H1 (cell line): ENCODE results near the gene CDC123.

ENCODE experiments used
- CTBP2 ChIP-seq: IDR thresholded peaks from 2 replicates; pipeline ENCODE4 v1.7.0; 2011; ENCODE audit warnings: borderline replicate concordance, mild to moderate bottlenecking, moderate library complexity, mixed read lengths, low read length; ENCODE audit not compliant: insufficient read depth, insufficient read length
- POLR2AphosphoS5 ChIP-seq: IDR thresholded peaks from 2 replicates; pipeline ENCODE4 v1.6.1; 2011; ENCODE audit warnings: low read depth, low read length

GRCh38 chr10:12164085-12164484 lies 31.9 kb upstream of the CDC123 start:
- TF ChIP-seq POLR2AphosphoS5 (no peak), CTBP2 (no peak)
